Hypothalamus (tissue), 51 donors: ENCODE data around the gene TTLL11.
"Not testable (repeated sequence)": the region's sequence is repeated elsewhere in the genome, so short reads cannot be mapped to it uniquely, and the experiment has no call there.

Experiments used
- DNase-seq, 51 donors: peaks; one replicate each; lab custom pipeline; 2025; lab: John Stamatoyannopoulos, UW

Gene TTLL11

DNA sequence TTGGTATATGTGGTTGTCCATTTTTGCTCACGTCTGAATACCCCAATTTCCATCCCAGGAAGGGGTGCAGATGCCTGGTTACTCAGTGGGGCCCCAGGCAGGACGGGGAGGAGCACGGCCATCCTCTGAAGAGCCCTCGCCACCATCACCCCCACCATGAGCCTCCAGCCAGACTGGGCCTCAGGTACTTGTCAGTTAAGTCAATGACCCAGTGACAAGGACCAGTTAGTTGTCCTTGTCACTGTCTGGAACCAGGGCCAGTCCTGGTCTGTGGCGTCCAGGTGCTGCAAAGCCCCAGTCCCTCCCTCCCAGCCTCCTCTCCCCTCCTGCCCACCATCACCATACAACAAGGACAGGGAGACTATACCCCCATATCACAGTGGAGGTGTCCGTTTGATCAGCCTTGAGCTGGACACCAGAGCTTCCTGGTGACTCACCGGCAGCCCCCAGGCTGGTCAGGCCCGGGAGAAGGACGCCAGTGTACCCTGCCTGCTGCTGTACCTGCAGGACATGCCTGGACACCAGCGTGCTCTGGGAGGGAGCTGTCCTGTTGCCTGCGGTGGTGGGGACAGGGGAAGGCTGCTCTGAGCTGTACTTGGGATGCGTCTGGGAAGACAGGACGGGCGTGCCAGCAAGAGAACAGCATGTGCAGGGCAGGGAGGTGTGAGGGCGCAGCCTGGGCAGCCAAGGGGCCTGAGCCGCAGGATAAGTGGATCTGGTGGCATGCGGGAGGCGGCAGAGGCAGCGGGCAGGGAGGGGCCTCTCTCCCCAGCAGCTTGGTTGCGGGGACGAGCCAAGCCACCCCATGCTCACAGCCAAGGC, 32.6 kb upstream of the TTLL11 start:
- DNase-seq = no peak

DNA sequence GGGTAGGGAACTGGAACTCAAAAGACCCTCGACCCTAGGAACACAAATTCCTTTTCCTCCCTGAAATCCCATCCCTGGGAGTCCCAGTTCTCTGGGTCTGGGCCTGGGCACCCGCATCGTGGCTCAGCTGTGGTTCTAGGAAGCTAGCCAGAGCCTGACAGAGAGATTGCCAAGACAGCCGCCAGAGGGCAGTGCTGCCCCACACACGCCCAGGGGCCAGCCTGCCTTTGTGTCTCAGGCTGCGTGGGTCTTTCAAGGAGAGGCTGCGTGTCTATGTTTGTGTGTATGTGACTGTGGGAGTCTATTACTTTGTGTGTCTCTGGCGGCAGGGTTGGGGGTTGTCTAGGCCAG, 32.0 kb upstream of the TTLL11 start:
- peak in 50 of 51 donors; percentile 4 to 94 (median 73) for DNase-seq

DNA sequence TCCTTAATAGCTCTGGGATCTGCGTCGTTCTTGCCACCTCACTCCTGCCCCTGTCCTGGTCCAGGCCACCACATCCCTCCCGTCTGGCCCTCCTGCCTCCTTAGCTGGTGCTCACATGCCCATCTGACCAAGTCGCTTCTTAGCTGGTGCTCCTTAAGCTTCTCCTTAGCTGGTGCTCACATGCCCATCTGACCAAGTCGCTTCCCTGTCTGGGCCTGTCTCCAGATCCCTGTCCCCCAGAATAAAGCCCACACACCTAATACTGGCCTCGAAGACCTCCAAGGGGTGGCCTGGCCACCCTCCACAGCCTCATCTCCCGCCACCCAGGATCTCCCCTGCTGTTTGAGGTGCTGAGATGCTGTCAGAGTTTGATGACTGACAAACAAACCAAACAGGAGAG, 31.4 kb upstream of the TTLL11 start:
- DNase-seq = no peak

DNA sequence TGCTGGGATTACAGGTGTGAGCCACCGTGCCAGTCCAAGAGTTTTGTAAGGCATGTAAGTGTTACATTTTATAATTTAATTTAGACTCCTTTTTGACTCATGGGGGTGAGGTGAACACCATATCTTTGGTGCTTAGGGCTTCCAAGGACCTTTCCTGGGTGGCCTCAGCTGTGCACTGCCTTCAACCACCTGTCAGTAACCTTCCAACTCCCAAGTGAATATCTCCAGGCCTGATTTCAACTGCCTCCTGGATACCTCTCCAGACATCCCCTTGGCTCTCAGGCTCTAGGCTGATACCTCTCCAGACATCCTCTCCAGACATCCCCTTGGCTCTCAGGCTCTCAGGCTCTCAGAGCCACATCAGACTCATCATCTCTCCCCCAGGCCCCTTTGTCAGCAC, 30.9 kb upstream of the TTLL11 start:
- DNase-seq = no peak

DNA sequence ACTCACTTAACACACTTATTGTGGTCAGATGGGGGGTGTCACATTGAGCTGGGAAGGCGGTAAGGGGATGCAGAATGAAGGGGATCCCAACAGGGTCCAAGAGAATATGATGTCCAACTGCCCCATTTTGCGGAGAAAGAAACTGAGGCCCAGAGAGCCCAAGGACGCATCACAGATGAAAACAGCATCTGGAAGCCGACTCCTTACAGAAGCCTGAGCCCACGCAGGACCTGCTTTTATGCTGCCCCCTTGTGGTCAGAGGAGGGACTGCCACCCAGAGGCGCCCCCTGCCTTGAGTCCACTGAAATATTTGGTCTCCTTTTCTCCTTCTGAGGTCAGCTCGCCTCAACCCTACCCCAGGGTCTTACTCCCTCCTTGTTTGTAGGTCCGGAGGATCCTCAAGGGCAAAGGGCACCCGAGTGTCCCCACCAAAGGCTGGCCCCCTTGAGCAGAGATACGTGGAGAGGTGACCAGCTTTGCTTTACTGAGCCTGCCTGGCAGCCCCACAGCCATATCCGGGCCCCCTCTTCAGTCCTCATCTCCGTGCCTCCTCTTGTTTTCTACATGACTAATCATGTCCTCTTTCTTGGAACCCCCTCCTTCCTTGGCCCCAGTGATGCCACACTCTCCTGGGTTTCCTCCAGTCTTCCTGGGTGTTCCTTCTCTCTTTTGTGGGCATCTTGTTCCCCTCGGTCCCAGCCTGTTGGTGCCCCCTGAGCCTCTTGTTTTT, 30.0 kb upstream of the TTLL11 start:
- peak in 42 of 51 donors; percentile 18 to 83 (median 55) for DNase-seq

DNA sequence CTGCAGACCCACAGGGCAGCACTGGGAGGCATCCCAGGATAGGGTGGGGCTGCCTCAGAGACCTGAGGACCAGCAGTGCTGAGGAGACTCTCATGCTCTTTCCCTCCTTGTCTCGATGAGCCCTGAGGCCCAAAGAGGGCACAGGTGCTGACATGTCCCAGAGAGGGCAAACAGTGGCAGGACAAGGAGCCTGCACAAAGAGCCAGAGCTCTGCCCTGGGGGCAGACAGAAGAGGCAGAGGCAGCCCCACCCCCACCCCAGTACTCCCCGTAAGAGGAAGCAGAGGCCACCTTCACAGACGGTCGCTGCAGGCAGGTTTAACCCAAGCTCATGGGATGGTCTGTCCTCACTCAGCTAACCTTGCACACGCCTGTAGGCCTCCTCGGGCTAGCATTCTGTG, 29.4 kb upstream of the TTLL11 start:
- DNase-seq = no peak

DNA sequence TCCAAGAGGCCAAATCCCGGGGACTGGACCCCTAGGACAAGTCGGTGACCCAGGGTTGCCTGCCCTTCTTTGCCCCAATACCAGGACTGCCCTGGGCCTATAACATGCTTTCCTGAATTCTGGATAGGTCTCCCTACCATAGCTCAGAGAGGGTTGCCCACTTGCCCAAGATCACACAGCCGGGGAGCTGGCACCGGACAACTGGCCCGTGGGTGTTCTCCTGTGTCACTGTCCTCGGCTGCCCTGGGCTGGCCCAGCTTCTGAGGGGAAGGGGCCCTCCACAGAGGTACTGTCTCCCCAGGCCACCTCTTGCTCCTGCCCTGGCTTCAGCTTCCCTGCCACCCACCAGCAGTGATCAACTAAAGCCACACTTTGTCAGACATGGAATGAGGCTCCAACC, 28.8 kb upstream of the TTLL11 start:
- no peak for DNase-seq

DNA sequence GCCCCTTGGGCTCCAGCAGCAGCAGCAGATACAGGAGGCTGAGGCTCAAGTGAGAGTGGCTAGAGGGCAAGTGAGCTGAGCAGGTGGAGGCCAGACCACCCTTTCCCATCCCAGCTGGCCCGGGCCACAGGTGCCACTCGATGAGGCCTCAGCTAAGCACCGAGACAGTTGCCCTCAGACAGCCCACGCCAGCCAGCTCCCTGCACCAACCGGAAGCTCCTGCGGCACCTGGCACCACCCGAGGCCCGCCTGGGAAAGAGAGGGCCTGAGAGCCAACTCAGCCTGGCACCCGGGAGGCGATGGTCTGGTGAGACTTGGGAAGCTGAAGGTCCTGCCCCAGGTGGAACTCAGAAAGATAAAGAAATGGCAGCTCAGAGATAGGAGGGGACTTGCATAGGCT, 28.3 kb upstream of the TTLL11 start:
- no peak for DNase-seq

DNA sequence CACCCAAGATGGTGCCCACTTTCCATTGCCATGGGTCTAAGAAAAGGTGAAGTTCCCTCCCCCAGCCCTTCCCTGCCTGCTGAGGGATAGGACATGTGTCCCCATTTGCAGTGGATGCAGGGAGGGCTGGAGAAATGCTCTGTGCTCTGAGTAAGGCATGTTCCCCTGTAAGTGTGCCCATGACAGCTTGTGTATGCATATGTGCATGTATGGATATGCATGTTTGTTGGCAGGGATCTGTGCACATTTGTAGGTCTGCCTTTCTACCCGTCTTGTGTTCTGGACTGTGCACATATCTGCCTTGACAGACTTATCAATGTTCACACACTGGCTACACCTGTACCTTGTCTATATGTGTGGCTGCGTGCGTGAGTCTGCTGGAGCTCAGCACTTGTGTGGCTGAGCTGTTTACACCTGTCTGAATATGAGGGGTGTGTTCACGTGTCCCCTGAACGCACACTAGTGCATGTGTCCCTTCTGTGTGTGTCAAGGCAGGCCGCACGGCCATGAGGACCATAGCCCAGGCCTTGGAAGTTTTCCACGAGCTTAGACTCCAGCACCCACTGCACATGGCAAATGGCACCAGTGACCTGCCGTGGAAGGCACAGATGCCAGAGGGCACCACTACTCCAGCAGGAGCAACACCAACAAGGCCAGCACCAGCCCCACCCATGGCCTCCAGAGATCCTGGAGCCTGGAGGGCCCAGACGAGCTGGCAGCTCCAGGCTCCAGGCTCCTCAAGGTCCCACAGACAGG, 27.4 kb upstream of the TTLL11 start:
- DNase-seq = no peak

DNA sequence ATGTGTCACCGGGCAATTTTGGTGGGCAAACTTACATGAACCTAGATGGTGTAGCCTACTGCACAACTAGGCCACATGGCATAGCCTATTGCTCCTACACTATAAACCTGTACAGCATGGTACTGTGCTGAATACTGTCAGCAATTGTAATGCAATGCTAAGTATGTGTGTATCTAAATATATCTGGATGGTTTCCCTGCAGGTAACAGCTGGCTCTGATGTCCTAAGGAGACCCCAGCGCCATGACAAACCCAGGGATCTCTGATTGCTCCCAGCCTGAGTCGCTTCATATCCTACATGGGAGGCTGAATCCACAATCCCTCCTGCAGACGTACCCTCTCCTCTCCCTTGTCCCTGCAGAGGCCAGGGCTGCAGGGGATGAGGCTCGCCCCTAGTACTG, 26.6 kb upstream of the TTLL11 start:
- DNase-seq = no peak

DNA sequence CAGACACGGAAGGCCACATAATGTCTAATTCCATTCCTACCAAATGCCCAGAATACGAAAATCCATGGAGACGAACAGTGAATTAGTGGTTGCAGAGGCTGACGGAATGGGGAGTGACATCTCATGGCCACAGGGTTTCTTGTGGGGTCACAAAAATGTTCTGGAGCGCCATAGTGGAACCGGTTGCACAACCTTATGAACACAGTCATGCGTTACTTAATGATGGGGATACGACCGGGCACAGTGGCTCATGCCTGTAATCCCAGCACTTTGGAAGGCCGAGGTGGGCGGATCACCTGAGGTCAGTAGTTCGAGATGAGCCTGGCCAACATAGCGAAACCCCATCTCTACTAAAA, 26.0 kb upstream of the TTLL11 start:
- DNase-seq = no peak

DNA sequence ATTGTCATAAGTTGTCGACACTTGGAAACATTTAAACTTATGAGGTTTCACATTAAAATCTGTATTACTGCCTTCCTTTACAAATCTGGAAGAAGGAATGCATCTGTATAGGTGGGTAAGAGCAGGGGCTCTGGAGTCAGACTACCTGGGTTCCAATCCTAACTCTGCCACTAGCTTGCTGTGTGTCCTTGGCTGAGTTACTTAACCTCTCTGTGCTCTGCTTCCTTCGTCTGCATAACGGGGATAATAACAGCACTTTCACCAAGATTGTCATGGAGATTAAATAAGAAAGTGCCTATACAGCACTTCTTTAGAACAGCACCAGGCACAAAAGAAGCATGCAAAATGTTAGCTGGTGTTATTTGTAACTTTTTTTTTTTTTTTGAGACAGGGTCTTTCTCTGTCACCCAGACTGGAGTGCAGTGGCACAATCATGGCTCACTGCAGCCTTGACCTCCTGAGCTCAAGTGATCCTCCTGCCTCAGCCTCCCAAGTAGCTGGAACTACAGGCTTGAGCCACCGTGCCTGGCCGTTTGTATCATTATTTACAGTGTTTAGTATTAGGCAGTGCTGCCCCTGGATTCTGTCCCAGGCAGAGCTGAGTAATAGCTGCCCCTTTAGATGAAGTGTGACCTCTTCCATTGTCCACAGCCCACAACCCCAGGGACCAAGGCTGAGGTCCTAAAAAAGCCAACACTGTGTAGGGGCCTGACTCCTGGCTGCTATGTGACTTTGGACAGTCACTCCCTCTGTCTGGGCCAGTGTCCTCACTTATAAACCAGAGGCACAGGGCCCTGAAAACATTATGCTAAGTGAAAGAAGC, 25.4 kb upstream of the TTLL11 start:
- no peak for DNase-seq

DNA sequence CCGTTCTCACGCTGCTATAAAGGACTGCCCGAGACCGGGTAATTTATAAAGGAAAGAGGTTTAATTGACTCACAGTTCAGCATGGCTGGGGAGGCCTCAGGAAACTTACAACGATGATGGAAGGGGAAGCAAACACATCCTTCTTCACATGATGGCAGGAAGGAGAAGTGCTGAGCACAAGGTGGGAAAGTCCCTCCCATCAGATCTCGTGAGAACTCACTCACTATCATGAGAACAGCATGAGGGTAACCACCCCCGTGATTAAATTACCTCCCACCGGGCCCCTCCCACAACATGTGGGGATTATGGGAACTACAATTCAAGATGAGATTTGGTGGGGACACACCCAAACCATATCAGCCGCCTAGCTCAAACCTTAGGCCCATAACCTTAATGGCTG, 24.1 kb upstream of the TTLL11 start:
- not testable (repeated sequence) for DNase-seq

DNA sequence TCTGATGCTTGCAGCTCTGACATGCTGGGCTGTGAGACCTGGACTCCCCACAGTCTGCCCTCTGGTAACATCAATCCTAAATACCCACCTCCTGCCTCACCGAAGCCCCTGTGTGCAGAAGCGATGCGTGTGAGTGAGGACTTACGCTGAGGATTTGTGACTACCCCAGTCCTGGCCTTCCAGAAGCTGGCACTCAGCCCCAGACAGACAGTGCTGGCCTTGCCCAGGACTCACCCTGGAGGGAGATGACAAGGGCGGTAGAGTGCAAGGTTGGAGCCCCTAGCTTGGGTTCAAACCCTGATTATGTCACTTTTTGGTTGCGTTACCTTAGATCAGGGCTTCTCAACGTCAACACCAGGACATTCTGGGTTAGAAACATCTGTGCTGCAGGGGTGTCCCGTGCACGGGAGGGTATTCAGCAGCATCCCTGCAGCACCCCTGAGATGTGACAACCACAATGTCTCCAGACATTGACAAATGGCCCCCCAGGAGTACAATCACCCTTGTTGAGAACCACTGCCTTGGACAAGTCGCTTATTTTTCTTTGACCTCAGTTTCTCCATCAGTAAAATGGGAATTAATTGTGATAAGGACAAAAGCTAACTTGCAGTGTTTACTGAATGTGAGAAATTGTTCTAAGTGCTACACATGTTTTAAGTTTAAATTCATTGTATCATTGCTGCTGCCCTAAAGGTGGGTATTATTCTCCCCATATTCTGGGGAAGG, 23.5 kb upstream of the TTLL11 start:
- DNase-seq = no peak

DNA sequence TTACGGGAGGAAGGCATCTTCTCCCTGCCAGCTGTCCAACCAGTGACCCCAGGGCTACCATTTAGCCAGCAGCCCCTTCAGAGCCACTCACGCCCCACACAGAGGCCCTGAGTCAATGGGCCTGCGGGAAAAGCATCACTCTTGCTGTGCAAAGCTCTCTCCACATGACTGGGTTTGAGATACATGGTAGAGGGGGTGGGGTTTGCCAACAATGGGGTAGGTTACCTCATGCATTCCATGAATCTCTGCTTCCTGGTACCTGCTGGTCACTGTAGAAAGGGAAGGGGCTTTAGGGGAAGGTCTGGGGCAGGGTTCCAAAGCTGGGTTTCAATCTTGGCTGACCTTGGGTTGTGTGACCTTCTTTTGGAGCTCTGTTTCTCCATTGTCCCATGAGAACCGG, 22.9 kb upstream of the TTLL11 start:
- DNase-seq = no peak

DNA sequence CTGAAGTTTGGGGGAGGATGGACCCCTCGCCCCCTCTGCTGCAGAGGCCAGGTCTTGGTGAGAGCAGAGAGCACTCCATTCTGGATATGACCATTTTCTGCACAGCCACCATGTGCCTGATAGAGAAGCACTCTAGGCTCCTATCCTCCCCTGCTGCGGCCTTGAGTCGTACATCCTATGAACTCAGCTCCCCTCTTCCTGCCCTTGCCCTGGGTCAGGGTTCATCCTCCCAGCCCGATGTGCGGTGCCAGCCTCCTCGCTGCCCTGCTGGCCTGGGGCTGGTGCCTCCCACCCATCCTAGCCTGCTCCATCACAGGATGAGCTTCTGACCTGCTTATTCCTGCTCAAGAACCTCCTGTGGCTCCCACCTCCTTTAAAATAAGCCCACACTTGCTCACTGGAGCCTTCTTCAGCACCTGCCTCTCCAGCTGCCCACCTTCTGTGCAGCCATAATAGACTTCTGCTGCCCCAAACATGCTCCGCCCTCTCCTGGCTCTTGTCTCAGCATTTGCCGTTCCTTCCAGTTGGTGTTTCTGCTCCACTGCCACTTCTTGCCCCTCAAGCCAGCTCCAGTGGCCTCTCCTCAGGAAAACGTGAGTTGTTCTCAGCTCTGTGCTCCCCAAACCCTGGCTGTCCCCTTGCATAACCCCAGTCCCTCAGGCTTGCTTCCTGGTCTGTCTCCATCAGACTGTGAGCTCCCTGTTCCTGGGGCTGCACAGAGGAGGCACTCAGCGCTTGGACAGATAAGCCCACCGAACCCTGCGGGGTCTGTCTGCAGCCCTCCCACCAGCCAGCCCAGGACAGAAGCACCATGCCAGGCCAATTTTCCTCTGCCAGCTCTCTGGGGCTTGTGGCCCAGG, 22.3 kb upstream of the TTLL11 start:
- no peak for DNase-seq

DNA sequence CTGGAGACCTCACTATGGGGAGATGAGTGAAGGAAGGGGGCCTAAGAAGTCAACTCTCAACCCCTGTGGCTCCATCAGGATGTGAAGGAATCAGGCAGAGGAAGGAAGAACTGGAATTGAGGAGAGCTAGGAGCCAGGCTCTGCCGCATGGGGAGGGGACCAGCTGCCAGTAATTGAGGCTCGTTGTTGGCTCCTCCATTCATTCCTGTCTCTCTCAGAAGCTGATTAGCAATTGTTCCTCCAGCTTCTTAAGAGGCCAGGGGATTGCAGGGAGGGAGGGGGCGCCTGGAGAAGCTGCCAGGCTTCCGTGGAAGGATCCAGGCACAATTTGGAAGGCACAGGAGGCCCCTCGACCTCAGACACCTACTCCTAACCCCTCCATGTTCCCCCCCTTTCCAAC, 20.5 kb upstream of the TTLL11 start:
- no peak for DNase-seq

DNA sequence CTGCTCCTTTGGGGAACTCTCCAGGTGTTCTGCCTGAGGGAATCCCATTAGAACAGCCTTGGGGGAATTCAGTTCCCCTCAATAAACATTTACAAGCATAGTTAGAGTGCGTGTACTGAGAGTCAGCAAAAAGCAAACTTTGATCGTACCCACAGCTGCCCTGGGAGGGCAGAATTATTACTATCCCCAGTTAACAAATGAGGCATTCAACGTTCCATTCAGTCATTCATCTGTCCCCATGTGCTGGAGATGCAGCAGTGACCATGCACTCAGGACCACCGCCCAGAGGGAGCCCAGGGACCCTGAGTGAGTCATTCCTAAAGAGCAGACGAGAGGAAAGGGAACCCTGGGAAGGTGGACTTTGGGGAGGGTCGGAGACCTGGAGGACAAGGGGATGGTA, 19.1 kb upstream of the TTLL11 start:
- DNase-seq = no peak

DNA sequence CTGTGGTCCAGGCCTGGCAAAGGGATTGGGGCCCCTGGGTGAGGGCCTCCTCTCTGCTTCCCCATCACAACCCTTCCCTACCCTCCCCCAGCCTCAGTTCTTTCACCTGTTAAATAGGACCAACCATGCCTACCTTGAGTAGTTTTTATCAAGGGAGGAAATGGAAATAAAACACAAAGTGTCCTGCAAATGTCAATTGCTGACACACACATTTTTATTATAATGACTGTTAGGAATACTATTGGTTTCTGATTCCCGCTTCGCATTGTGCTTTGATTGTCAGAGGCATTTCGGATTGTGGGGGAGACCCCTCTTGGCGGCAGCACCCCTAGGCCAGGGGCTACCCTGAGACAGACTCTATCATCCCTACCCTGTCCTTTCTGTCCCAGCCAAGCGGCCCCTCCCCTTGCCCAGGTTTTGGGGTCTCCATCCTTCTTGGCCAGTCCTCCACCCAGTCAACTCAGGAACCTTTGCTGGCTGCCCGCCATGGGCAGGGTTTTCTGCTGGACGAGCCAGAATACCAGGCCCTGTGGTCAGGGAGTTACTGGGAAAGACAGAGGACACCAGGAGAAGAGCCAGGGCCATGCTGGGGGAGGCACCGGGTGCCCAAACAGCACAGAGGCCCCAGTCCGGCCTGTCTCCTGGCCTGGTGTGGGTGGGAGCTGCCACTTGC, 18.4 kb upstream of the TTLL11 start:
- DNase-seq = no peak
